EH (cell line): ENCODE measurements around the gene TMEM91.
"Not testable (repeated sequence)": the region's sequence is repeated elsewhere in the genome, so short reads cannot be mapped to it uniquely, and the experiment has no call there.

ENCODE experiments used
- DNase-seq: peaks from one replicate; pipeline ENCODE4 v3.0.0-alpha.2; 2015; ENCODE audit warnings: low read depth

The TMEM91 gene

GRCh38 chr19:41377977-41378709, 1.8 kb downstream of the TMEM91 start:
- DNase-seq, result no peak

GRCh38 chr19:41381536-41381935, 5.2 kb downstream of the TMEM91 start:
- DNase-seq, result not testable (repeated sequence)

- no peak for DNase-seq
These were observed 8.0 kb downstream of the TMEM91 start for GRCh38 chr19:41384351-41384750.

GRCh38 chr19:41386442-41386841, 10.1 kb downstream of the TMEM91 start:
- no peak for DNase-seq

GRCh38 chr19:41391618-41392017, 15.3 kb downstream of the TMEM91 start:
- DNase-seq, result no peak

GRCh38 chr19:41392775-41393174, 16.4 kb downstream of the TMEM91 start:
- no peak for DNase-seq

GRCh38 chr19:41395355-41395754, 19.0 kb downstream of the TMEM91 start:
- no peak for DNase-seq

GRCh38 chr19:41397086-41398049, 21.0 kb downstream of the TMEM91 start, which contains the start of the genes BCKDHA and EXOSC5:
Gene BCKDHA (plus strand): TSS chr19:41397818. CDS start chr19:41397828, 10 bp downstream.
Gene EXOSC5 (minus strand): TSS chr19:41397359. CDS start chr19:41397328, 31 bp downstream.
- peak; percentile 100 for DNase-seq

- DNase-seq, result no peak
These were observed 21.7 kb downstream of the TMEM91 start for GRCh38 chr19:41398050-41398418.

- no peak for DNase-seq
These were observed 22.3 kb downstream of the TMEM91 start for GRCh38 chr19:41398598-41398997.

- no peak for DNase-seq
These were observed 22.8 kb downstream of the TMEM91 start for GRCh38 chr19:41399091-41399490.

- no peak for DNase-seq
These were observed 23.2 kb downstream of the TMEM91 start for GRCh38 chr19:41399525-41399924.

GRCh38 chr19:41401483-41401882, 25.1 kb downstream of the TMEM91 start:
- DNase-seq, result no peak

GRCh38 chr19:41402010-41402409, 25.7 kb downstream of the TMEM91 start:
- no peak for DNase-seq

GRCh38 chr19:41403181-41403970, 27.0 kb downstream of the TMEM91 start:
- no peak for DNase-seq

GRCh38 chr19:41405776-41406175, 29.4 kb downstream of the TMEM91 start:
- DNase-seq, result no peak

- DNase-seq, result no peak
These were observed 30.9 kb downstream of the TMEM91 start for GRCh38 chr19:41407271-41407670.

- no peak for DNase-seq
These were observed 31.9 kb downstream of the TMEM91 start for GRCh38 chr19:41408256-41408655.

GRCh38 chr19:41408846-41409245, 32.5 kb downstream of the TMEM91 start:
- not testable (repeated sequence) for DNase-seq

- peak; percentile 48 for DNase-seq
These were observed 33.0 kb downstream of the TMEM91 start for GRCh38 chr19:41409288-41409687.

GRCh38 chr19:41410336-41411054, 34.2 kb downstream of the TMEM91 start:
- no peak for DNase-seq
